NCI-H526 treated with DMSO at 0.1 percent for 48 hours (cell line): ENCODE measurements around the gene PRKCB.
A peak's percentile ranks its signal among the peaks of the same experiment; 100 is the strongest.
"Not testable (repeated sequence)": the region's sequence is repeated elsewhere in the genome, so short reads cannot be mapped to it uniquely, and the experiment has no call there.

Experiments used
- DNase-seq: peaks from one replicate; lab custom pipeline; 2025; lab: John Stamatoyannopoulos, UW

Gene PRKCB

DNA sequence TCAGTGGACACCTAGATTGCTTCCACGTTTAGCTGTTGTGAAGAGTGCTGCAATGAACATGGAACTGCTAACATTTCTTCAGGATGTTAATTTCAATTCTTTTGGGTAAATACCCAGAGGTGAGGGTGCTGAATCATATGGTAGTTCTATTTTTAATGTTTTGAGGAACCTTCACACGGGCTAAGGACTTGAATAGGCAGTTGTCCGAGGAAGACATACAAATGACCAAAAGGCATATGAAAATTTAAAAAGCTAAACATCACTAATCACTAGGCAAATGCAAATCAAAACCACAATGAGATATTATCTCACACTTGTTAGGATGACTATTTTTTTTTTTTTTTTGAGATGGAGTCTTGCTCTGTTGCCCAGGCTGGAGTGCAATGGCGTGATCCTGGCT is 173.3 kb downstream of the PRKCB start:
- DNase-seq = no peak

DNA sequence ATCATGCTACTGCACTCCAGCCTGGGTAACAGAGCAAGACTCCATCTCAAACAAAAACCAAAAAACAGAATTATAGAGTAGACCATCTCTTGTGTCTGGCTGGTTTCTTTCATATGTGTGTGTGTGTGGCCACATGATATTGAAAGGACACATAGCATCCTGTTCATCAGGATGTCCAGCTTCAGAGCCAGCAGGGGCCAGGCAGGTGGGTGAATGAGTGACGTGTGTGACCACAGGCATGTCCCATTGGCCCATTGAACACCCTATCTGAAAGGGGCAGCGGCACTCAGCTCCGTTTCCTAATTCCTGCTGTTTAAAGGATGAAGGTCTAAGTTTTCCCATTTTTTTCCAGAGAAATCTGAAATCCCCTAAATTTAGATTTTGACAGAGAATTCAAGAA is 174.2 kb downstream of the PRKCB start:
- no peak for DNase-seq

DNA sequence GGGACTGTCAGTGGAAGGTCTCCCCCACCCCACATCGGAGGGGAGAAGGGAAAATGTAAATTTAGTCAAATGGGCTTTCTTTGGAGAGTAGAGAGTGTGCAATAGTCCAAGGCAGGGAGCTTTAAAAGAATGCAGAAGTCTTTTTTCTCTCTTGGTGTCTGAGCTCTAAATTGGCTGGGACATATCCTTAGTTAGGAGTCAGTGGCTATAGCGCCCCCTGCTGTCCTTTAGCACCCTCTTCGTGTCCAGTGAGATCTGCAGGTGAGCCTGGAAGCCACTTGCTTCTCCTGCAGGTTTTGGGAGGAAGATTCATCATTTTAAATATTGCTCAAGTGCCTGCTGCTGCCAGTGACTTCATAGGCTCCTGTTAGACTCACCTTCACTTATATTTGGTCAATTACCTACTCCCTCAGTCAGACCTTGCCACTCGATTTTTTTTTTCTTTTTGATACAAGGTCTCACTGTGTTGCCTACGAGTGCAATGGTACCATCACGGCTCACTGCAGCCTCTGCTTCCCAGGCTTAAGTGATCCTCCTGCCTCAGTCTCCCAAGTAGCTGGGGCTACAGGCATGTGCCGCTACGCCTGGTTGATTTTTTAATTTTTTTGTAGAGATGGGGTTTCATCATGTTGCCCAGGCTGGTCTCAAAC is 174.8 kb downstream of the PRKCB start:
- DNase-seq = peak; percentile 23

GRCh38 chr16:24011237-24011636 is 175.5 kb downstream of the PRKCB start:
- DNase-seq = no peak

DNA sequence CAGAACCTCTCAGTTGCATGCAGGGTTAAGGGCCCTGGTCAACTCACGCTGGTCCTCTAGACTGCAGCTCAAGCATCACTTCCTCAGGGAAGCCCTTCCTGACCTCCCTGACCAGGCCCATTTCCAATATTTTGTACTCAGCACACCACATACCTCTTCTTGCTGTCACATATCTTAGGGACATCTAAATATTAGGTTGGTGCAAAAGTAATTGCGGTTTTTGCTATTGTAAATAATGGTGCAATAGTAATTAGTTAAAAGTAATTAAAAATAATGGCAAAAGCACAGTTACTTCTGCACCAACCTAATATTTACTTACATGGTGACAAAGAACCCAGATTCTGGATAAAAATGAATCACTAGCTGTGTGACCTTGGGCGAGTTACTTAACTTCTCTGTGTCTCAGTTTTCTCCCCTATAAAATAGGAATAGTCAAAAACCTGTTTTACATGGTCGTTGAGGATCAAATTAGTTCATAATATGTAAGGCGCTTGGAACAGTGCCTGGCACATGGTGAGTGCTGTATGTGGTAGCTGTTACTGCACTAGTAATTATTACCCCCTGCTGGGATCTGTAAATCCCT is 177.4 kb downstream of the PRKCB start:
- no peak for DNase-seq

DNA sequence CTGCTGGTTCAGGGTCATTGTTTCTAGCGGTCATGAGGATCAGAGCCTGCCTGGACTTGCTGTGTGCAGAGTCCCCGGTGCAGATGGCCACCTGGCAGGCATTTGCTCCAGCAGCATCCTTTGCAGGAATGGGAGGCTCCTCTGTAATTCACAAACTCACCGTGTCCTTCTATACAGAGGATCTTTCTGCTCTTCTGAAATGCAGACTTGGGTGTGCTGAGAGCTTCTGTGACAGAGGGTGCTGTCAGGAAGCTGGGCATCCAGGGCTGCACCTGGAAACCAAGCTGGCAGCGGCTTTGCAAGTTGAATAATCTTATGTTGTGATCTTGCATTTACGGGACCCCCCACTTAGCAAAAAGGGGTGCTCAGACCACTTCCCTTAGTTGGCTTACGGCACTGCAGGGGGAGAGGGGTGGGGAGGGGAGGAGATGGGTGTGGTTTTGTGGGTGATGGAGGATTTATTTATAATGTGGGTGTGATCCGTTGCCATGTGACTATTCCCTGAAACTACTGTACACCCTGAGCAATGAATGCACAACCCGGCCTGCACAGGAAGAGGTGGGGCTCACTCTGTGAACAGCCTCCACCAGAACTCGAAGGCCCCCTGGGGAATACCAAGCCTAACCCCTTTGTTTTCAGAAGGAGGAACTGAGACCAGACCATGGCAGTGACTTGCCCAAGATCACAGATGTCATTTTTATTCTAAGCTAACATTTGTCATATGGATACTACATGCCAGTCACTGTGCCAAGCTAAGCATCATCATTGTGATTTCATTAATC is 178.3 kb downstream of the PRKCB start:
- no peak for DNase-seq

- DNase-seq = not testable (repeated sequence)
Measured at GRCh38 chr16:24014955-24015354, 179.2 kb downstream of the PRKCB start.

GRCh38 chr16:24015923-24016322 is 180.1 kb downstream of the PRKCB start:
- DNase-seq = no peak

DNA sequence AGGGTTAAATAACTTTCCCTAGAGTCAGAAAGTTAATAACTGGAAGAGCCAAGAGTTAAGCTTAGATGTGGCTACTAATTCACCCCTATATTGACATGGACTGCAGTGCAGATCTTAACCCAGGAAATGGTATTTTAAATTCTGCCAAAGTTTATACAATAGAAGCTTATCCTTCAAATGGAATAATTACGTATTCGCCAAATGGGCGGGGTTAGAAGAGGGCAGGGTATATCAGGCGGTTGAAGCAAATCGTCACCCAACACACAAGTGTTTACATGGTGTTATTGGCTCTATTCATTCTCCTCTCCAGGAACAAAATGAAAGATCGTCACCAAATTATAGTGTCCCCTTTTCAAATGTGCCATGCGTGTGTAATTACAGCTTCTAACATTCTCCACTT is 182.7 kb downstream of the PRKCB start:
- no peak for DNase-seq

- no peak for DNase-seq
Measured at GRCh38 chr16:24022797-24023196, 187.0 kb downstream of the PRKCB start.

- DNase-seq = no peak
Measured at GRCh38 chr16:24023621-24024020, 187.8 kb downstream of the PRKCB start.

DNA sequence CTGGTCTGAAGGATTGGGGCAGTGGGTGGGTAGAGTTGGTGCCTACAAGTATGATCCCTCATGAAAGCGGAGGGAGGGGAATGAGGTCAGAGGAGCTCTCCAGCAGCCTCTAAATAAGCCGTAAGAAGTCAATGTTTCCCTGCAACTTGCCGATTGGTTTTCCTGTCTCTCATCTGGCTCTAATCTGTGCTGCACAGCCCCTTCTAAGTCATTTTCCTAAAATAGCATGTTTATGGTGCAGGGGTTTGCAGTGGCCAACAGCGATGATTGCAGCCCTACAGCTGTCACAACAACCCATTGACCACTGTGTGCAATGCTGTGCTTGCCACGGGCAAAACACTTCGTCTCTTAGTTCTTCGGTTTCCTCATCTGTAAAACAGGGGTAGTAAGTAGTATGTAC is 189.2 kb downstream of the PRKCB start:
- no peak for DNase-seq

DNA sequence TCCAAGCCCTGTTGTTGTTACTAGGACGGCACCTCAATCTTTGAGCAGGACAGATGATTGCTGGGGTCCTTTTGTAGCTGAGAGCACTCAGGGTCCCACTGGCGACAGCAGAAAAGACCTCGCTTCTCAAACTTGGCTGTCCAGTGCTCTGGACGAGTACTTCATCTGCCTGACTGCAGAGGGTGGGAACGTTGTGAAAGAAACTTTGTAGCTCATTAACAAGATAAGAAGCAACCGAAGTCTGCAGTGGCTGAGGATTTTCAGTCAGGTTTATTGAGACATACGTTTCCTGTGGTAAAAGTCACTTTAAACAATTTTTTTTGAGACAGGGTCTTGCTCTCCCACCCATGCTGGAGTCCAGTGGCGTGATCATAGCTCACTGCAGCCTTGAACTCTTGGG is 191.7 kb downstream of the PRKCB start:
- no peak for DNase-seq

- DNase-seq = not testable (repeated sequence)
Measured at GRCh38 chr16:24029841-24030240, 194.1 kb downstream of the PRKCB start.

DNA sequence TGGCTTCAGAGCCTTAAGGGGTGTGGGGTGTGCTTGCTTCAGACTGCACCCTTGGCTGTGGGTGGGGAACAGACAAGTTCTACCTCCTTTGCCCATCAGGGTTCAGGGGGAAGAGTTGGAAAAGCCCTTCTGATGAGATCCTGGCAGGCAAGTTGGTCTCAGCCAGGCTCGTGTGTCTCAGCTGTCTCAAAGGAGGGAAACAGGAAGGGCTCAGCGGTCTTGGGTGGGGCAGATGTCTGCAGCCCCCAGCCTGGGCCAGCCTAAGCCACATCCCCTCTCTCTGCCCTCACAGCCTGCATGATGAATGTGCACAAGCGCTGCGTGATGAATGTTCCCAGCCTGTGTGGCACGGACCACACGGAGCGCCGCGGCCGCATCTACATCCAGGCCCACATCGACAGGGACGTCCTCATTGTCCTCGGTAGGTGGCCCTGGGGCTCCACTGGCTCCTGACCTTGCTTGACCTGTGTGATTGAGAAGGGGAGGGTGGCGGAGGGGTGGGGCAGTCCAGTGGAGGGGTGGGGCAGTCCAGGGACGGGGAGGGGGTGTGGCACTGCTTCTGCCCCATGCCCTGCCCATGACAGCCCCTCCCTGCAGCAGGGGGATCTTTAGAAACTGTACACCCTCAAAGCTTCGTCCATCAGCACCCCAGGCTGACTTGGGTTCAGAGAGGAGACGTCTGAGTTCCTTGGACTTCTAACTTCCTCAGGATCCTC is 199.5 kb downstream of the PRKCB start:
- no peak for DNase-seq

DNA sequence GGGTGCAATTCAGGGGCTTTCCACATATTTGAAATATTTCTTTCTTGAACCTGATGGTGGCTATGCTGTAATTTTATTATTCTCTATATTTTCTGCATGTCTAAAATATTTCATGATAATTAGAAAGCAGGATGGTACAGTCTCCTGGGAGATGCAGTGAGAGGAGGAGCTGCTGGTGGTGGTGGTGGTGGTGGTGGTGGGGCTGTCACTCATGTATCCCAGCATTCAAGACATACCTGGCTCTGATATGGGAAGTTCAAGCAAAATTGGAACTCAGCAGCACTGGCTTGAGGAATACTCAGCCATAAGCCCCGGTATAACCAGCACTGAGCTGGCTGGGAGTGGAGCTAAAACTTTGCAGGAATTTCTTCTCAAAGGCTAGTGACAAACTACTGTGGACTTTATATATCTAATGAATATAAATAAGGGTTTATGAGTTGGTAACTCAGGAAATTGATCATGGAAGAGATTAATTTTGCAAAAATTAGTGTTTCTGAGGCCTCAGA is 200.3 kb downstream of the PRKCB start:
- DNase-seq = no peak

DNA sequence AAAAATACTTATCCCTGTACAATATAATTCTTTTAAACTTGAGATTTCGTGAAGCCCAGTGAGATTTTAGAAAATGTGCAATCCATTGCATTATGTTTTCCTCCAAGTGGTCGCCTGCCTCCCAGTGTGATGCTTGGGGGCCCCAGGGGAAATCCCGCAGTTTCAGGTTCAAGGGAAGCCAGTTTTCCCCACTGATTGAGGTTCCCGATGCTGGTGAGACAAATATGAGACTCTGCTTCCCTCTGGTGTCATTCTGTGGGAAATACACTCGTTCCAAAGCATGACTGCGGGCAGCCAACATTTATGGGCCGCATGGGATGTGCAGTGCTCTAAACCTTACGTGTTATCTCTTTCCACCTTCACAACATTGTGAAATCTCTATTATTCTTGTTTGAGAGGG is 200.8 kb downstream of the PRKCB start:
- peak; percentile 7 for DNase-seq

- DNase-seq = no peak
Measured at GRCh38 chr16:24037335-24037734, 201.6 kb downstream of the PRKCB start.

DNA sequence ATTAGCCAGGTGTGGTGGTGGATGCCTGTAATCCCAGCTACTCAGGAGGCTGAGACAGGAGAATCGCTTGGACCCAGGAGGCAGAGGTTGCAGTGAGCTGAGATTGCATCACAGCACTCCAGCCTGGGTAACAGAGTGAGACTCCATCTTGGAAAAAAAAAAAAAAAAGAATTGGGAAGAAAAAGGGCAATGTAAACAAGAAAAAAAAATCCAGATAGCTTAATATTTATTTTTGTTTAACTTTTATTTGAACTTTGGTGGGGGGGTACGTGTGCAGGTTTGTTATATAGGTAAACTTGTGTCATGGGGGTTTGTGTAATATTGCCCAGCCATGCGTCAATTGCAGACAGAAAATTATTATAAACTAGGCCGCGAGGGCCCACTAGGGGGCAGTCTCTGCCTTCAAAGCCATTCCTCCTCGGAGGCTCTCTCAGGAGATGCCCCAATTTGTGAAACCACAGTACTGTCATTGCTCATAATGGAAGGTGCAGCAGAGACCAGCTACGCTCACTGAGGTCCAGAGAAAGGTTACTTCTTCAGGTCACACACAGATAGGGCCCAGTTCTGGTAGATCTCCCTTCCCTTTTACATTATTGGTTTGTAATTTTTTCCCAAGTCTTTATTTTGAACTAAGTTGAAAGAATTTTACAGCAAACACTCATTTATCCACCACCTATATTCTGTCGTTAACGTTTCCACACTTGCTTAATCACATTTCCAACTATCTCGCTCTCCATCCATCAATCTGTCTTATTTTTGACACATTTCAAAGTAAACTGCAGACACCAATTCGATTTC is 206.2 kb downstream of the PRKCB start:
- DNase-seq = peak; percentile 30

- no peak for DNase-seq
Measured at GRCh38 chr16:24044467-24044866, 208.7 kb downstream of the PRKCB start.

DNA sequence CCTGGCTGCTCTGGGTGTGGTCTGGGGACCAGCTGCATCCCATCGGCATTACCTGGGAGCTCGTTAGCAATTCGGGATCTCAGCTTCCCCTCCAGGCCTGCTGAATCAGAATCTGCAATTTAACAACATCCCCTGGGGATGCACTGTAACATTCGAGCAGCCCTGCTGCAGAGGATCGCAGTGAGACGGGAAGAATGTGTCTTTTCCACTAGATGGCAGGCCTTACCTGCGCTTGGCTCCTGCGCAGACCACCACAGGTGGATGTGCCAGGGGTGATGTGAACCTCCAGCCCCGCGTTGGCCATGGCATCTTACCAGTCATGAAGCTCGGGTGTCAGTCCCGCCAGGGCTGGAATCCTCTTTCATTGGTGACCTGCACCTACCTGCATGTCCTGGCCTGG is 209.9 kb downstream of the PRKCB start:
- DNase-seq = no peak

DNA sequence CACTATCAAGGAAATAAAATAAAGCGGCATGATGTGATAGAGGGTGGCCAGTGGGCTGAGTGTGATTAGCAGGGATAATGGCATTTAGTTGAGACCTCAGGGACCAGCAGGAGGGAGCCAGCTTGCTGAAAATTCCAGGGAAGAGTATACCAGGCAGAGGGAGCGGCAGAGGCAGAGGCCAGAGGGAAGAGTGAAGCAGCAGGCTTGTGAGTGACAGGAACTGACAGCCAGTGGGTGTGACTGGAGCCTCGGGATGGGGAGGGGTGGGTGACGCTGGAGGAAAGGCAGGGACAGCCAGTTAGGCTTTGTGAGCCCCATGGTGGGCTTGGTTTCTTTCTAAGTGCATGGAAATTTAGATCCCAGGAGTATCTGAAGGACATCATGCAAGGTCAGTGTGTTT is 210.7 kb downstream of the PRKCB start:
- DNase-seq = no peak
